Osteocyte (in vitro differentiated cells): ENCODE results near the gene PAPPA. TPM values are rescaled to one million over a fixed set of nuclear protein-coding genes. Genes with fewer than 3 reads are reported as not detected.

Experiments
- DNase-seq: peaks from one replicate; pipeline ENCODE4 v3.0.0; 2021; ENCODE audit warnings: mixed read lengths; ENCODE audit not compliant: unreplicated experiment; ENCODE audit errors: extremely low spot score
- H3K27ac Mint-ChIP-seq: one replicate; pipeline ENCODE4 v1.8.0; 2021; ENCODE audit warnings: mild to moderate bottlenecking, mixed read lengths; ENCODE audit not compliant: unreplicated experiment
- H3K27me3 Mint-ChIP-seq: one replicate; pipeline ENCODE4 v1.8.0; 2021; ENCODE audit warnings: mixed read lengths; ENCODE audit not compliant: unreplicated experiment
- H3K36me3 Mint-ChIP-seq: one replicate; pipeline ENCODE4 v1.8.0; 2021; ENCODE audit warnings: mixed read lengths; ENCODE audit not compliant: unreplicated experiment
- H3K4me1 Mint-ChIP-seq: one replicate; pipeline ENCODE4 v1.8.0; 2021; ENCODE audit warnings: mixed read lengths; ENCODE audit not compliant: unreplicated experiment
- H3K4me3 Mint-ChIP-seq: one replicate; pipeline ENCODE4 v1.8.0; 2021; ENCODE audit warnings: mild to moderate bottlenecking, moderate library complexity, mixed read lengths; ENCODE audit not compliant: unreplicated experiment
- H3K9me3 Mint-ChIP-seq: one replicate; pipeline ENCODE4 v1.8.0; 2021; ENCODE audit warnings: mixed read lengths; ENCODE audit not compliant: unreplicated experiment
- total RNA-seq: library from RNA; stranded (reverse); gene quantifications from 2 replicates; pipeline ENCODE4 v1.2.1, GENCODE V29; 2021
- TF ChIP-seq, protein P1 (sequence below): fragments of 200-600 bp; sonication (generic); IDR thresholded peaks from 2 replicates; pipeline ENCODE4 v1.5.0; 2021; ENCODE audit warnings: antibody characterized with exemption, mild to moderate bottlenecking, moderate library complexity

The PAPPA gene
- total RNA-seq, 1 donor from 2014 or later = 229 TPM

DNA sequence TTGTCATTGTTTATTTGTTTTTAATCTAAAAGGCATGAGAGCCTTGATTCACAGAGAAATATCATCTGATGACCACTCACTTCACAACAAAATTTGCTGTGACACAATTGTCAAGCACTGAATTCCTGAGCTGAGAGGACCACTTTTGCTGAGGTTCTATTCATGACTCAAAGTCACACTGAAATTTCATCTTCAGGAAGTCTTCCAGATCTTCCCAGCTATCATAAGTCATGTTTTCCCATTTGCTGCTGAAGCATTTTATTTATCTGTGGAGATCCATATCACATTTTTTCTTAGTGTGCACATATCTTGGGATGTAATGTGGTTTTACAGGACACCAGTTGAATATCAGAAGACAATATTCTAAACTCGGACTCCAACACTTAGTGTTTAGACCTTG is 278.5 kb downstream of the PAPPA start:
- Mint-ChIP-seq H3K4me3 (no peak overlapping the region), H3K9me3 (no peaks in the 10 kb centered on the region), H3K27me3 (no peaks in the 10 kb centered on the region), H3K36me3 (no peaks in the 10 kb centered on the region), H3K27ac (no peak overlapping the region), H3K4me1 (peaks cover 6% of the 10 kb centered on the region)
- TF ChIP-seq, protein P1, sequence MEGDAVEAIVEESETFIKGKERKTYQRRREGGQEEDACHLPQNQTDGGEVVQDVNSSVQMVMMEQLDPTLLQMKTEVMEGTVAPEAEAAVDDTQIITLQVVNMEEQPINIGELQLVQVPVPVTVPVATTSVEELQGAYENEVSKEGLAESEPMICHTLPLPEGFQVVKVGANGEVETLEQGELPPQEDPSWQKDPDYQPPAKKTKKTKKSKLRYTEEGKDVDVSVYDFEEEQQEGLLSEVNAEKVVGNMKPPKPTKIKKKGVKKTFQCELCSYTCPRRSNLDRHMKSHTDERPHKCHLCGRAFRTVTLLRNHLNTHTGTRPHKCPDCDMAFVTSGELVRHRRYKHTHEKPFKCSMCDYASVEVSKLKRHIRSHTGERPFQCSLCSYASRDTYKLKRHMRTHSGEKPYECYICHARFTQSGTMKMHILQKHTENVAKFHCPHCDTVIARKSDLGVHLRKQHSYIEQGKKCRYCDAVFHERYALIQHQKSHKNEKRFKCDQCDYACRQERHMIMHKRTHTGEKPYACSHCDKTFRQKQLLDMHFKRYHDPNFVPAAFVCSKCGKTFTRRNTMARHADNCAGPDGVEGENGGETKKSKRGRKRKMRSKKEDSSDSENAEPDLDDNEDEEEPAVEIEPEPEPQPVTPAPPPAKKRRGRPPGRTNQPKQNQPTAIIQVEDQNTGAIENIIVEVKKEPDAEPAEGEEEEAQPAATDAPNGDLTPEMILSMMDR = no peak
- no peak for DNase-seq

DNA sequence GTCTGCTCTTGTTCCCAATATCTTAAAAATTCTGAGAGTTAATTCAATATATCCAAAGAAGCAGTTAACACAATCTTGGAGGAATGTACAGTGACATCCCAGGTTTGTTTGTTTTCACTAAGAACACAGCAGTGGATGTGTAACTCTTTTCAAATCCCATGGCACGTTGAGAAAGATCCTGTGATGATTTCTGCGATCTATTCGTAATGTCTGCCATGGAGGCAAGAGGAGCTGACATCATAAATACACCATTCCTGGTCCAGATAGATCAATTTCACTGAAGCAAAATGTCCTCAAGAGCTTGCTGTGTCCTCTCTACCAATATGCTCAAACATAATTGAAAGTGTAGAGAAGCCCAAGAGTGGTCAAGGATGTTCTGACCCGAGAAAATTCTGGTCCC is 280.7 kb downstream of the PAPPA start:
- H3K36me3 Mint-ChIP-seq = no peaks in the 10 kb centered on the region
- H3K4me1 Mint-ChIP-seq = peaks cover 6% of the 10 kb centered on the region
- no peaks in the 10 kb centered on the region for H3K9me3 Mint-ChIP-seq
- no peak for DNase-seq
- no peaks in the 10 kb centered on the region for H3K27me3 Mint-ChIP-seq
- TF ChIP-seq, protein P1 = no peak
- no peak overlapping the region for H3K27ac Mint-ChIP-seq
- no peak overlapping the region for H3K4me3 Mint-ChIP-seq

DNA sequence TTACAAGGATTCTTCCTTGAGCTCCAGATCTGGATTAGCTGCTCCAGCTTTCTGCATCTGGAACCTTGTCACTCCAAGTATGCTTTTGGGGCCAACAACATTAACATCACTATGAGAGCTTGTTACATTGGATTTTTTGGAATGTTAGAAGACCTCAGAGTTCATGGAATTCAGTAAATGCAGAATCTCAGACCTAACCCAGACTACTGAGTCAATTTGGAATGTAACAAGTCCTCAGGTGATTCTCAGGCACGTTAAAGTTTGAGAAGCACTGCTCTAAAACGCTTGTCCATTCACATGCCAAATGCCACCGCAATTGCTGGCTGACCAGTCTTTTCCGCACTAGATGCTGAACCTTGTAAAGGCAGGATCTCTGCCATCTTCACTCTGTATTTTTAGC is 282.1 kb downstream of the PAPPA start:
- Mint-ChIP-seq H3K4me3 (no peak overlapping the region), H3K4me1 (peaks cover 6% of the 10 kb centered on the region), H3K27ac (no peak overlapping the region), H3K9me3 (no peaks in the 10 kb centered on the region), H3K27me3 (no peaks in the 10 kb centered on the region), H3K36me3 (no peaks in the 10 kb centered on the region)
- DNase-seq = no peak
- TF ChIP-seq, protein P1 = no peak

DNA sequence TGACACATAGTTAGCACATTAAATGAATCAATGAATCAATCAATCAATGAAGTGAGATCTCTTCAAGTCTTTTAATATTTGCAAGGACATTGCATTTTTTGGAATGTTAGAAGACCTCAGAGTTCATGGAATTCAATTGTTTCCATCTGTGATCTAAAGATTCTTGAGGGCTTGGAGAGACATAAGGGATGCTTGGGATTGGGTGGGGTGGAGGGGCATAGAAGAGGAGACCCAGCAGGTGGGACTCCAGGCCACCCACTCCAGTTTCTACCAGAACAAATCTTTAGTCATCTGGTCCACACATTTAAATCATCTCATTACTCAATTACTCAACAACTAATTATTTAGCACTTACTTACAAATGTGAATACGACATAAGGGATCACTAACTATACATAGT is 282.5 kb downstream of the PAPPA start:
- DNase-seq = no peak
- H3K27me3 Mint-ChIP-seq = no peaks in the 10 kb centered on the region
- H3K36me3 Mint-ChIP-seq = no peaks in the 10 kb centered on the region
- TF ChIP-seq, protein P1 = no peak
- H3K4me1 Mint-ChIP-seq = peaks cover 6% of the 10 kb centered on the region
- no peak overlapping the region for H3K4me3 Mint-ChIP-seq
- H3K9me3 Mint-ChIP-seq = no peaks in the 10 kb centered on the region
- H3K27ac Mint-ChIP-seq = no peak overlapping the region

DNA sequence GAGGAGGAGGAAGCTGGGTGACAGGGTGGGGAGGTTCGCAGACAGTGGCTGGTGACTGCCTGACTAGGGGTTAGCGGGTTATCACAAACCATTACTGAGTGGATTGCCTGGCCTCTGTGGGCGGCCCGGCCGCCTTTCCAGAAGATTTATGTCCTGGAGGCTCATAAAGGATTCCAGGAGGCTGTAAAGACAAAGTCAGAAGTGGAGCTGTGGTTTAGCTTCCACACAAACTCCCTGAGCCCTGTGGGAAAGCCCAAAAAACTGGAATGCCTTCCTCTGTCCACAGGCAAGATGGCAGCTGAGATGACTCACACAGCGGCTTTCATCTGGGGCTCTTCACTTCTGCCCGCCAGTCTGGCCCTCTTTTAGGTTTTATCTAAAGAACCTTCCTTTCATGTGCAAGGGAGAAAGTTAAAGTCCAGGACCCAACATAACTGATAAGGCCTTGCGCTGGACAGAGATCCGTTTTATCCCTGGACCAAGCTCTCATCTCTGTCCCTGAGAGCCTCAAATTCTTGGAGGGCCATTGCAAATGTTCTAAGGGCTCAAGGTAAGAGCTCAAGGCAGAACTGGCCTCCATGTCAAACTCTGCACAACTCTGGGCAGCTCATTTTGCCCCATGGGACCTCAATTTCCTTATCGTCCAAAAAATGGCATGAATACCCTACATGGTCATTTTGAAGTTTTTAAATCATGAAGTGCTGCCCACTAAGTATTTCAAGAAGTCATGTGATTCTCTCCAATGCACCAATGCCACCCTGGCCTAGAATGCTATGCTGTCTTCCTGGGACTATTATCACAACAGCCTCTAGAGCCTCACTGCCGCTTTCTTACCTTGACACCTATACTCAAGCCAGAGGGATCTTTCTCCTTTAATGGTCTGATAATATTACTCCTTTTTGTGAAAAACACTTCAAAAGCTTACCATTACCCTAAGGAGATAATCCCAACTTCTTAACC is 284.1 kb downstream of the PAPPA start:
- Mint-ChIP-seq H3K27me3 (no peaks in the 10 kb centered on the region), H3K9me3 (no peaks in the 10 kb centered on the region), H3K4me1 (peaks cover 6% of the 10 kb centered on the region), H3K36me3 (no peaks in the 10 kb centered on the region), H3K27ac (no peak overlapping the region), H3K4me3 (no peak overlapping the region)
- DNase-seq = no peak
- TF ChIP-seq, protein P1 = no peak
